ENCODE results near the gene EPB41L4A.

The EPB41L4A gene

DNA sequence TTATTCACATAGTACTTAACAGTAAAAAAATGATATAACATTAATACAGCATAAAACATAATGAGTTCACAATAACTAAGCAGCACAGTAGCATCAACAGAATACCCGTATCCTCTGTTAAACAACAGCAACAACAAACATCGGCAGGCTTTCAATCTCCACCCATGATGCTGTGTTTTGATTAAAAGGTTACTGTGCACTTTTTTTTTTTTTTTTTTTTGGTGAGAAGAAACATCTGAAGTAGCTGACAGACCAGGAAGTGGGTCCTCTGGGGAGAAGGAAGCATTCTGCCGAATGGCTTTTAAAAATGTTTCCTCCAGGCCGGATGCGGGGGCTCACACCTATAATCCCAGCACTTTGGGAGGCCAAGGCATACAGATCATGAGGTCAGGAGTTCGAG lies 282.3 kb downstream of the EPB41L4A start:
- no peak overlapping the region for H3K9ac ChIP-seq (ENCODE audit: low read length)
- H2AK5ac ChIP-seq (ENCODE audit: low read length, severe bottlenecking): no peak overlapping the region
- H3K27ac ChIP-seq (ENCODE audit: low read length, poor library complexity, severe bottlenecking): no peak overlapping the region
- no peak overlapping the region for H2BK5ac ChIP-seq (ENCODE audit: low read depth, low read length, poor library complexity, severe bottlenecking)
- H3K36me3 ChIP-seq (ENCODE audit: control insufficient read depth in 1 of 2, insufficient read depth in 2 of 2, low read depth in 1 of 2, low read length in 2 of 2): no peaks in the 10 kb centered on the region
- no peaks in the 10 kb centered on the region for H3K4me1 ChIP-seq (ENCODE audit: control insufficient read depth, insufficient read depth, low read depth, low read length)
- H2BK15ac ChIP-seq (ENCODE audit: low read depth, poor library complexity, severe bottlenecking): no peak overlapping the region
- H3K27me3 ChIP-seq (ENCODE audit: control insufficient read depth in 1 of 2, insufficient read depth in 1 of 2, low read length in 2 of 2): no peaks in the 10 kb centered on the region
- no peak overlapping the region for H3K4ac ChIP-seq (ENCODE audit: low read depth in 1 of 2, low read length in 2 of 2)
- WGBS: 62% methylated on average over 5 of the region's 6 CpGs
- no peak overlapping the region for H2BK12ac ChIP-seq (ENCODE audit: low read length in 2 of 2)
- H3K18ac ChIP-seq (ENCODE audit: low read depth in 1 of 2, low read length in 2 of 2): no peak overlapping the region
- no peak overlapping the region for H3K23ac ChIP-seq (ENCODE audit: low read length in 2 of 2)
- no peak for DNase-seq
- H3K14ac ChIP-seq (ENCODE audit: low read length in 2 of 2): no peak overlapping the region
- no peak overlapping the region for H3K4me3 ChIP-seq (ENCODE audit: insufficient read depth in 1 of 2, low read depth in 1 of 2, low read length in 2 of 2)
- no peak overlapping the region for H3K4me2 ChIP-seq (ENCODE audit: low read length, poor library complexity, severe bottlenecking)
- H2BK120ac ChIP-seq (ENCODE audit: low read depth, low read length): no peak overlapping the region
- no peak overlapping the region for H4K91ac ChIP-seq (ENCODE audit: low read length)
- H3K9me3 ChIP-seq (ENCODE audit: control insufficient read depth, low read length): no peaks in the 10 kb centered on the region
- H4K8ac ChIP-seq (ENCODE audit: low read length): no peak overlapping the region
- no peaks in the 10 kb centered on the region for H3K79me1 ChIP-seq (replicated peaks; ENCODE audit: low read length, poor library complexity, severe bottlenecking)
- no peak overlapping the region for H2AFZ ChIP-seq (ENCODE audit: low read depth, low read length)

DNA sequence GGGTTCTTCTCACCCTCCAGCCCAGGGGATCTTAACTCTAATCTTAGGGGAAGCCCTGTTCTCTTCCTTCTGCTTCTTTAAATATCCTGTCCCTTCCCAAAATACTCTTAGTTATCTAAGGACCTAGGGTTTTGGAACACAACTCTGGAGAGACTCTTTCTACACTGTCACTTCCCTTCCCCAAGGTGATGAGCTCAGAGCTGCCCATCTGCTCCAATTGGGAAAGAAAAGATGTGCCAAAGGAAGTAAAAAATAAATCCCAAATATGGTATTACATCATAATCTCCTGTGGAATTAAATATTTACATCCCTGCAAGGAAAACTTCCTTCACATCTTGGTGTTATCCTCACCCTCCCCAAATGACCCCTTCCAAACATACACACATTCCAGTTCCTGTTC lies 291.2 kb downstream of the EPB41L4A start:
- Histone ChIP-seq H4K8ac (ENCODE audit: low read length) (no peak overlapping the region), H2BK5ac (ENCODE audit: low read depth, low read length, poor library complexity, severe bottlenecking) (no peak overlapping the region), H3K27me3 (ENCODE audit: control insufficient read depth in 1 of 2, insufficient read depth in 1 of 2, low read length in 2 of 2) (no peaks in the 10 kb centered on the region), H3K36me3 (ENCODE audit: control insufficient read depth in 1 of 2, insufficient read depth in 2 of 2, low read depth in 1 of 2, low read length in 2 of 2) (no peaks in the 10 kb centered on the region), H3K9ac (ENCODE audit: low read length) (no peak overlapping the region), H3K23ac (ENCODE audit: low read length in 2 of 2) (no peak overlapping the region), H2AK5ac (ENCODE audit: low read length, severe bottlenecking) (no peak overlapping the region), H3K14ac (ENCODE audit: low read length in 2 of 2) (no peak overlapping the region), H2BK120ac (ENCODE audit: low read depth, low read length) (no peak overlapping the region), H3K79me1 (replicated peaks; ENCODE audit: low read length, poor library complexity, severe bottlenecking) (no peaks in the 10 kb centered on the region), H3K9me3 (ENCODE audit: control insufficient read depth, low read length) (no peaks in the 10 kb centered on the region), H2AFZ (ENCODE audit: low read depth, low read length) (no peak overlapping the region), H3K18ac (ENCODE audit: low read depth in 1 of 2, low read length in 2 of 2) (no peak overlapping the region), H3K27ac (ENCODE audit: low read length, poor library complexity, severe bottlenecking) (no peak overlapping the region), H2BK15ac (ENCODE audit: low read depth, poor library complexity, severe bottlenecking) (no peak overlapping the region), H3K4me2 (ENCODE audit: low read length, poor library complexity, severe bottlenecking) (no peak overlapping the region), H2BK12ac (ENCODE audit: low read length in 2 of 2) (no peak overlapping the region), H3K4me1 (ENCODE audit: control insufficient read depth, insufficient read depth, low read depth, low read length) (no peaks in the 10 kb centered on the region), H3K4me3 (ENCODE audit: insufficient read depth in 1 of 2, low read depth in 1 of 2, low read length in 2 of 2) (no peak overlapping the region), H4K91ac (ENCODE audit: low read length) (no peak overlapping the region), H3K4ac (ENCODE audit: low read depth in 1 of 2, low read length in 2 of 2) (no peak overlapping the region)
- DNase-seq: no peak

DNA sequence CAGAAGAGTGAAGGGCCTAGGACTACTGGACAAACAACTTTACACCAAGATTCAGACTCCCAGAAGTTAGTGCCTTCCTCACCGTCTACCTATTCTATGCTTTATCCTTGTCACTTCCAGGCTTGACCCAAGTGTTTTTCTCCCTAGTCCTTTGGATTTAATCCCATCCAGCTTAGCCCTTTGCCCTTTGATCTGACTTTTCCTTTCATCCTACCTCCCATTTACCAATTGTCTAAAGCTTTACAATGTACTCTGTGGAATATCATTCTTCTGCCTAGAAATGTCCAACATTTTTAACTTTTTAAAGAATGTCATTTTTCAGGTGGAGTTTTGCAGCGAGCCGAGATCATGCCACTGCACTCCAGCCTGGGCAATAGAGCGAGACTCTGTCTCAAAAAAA lies 292.1 kb downstream of the EPB41L4A start:
- H3K27ac ChIP-seq (ENCODE audit: low read length, poor library complexity, severe bottlenecking): no peak overlapping the region
- no peak overlapping the region for H3K4me3 ChIP-seq (ENCODE audit: insufficient read depth in 1 of 2, low read depth in 1 of 2, low read length in 2 of 2)
- H3K4ac ChIP-seq (ENCODE audit: low read depth in 1 of 2, low read length in 2 of 2): no peak overlapping the region
- H3K9ac ChIP-seq (ENCODE audit: low read length): no peak overlapping the region
- H2BK120ac ChIP-seq (ENCODE audit: low read depth, low read length): no peak overlapping the region
- no peak overlapping the region for H3K18ac ChIP-seq (ENCODE audit: low read depth in 1 of 2, low read length in 2 of 2)
- no peak overlapping the region for H2AFZ ChIP-seq (ENCODE audit: low read depth, low read length)
- H3K4me1 ChIP-seq (ENCODE audit: control insufficient read depth, insufficient read depth, low read depth, low read length): no peaks in the 10 kb centered on the region
- H3K79me1 ChIP-seq (replicated peaks; ENCODE audit: low read length, poor library complexity, severe bottlenecking): no peaks in the 10 kb centered on the region
- no peak overlapping the region for H2BK5ac ChIP-seq (ENCODE audit: low read depth, low read length, poor library complexity, severe bottlenecking)
- no peak overlapping the region for H4K8ac ChIP-seq (ENCODE audit: low read length)
- no peak overlapping the region for H2BK12ac ChIP-seq (ENCODE audit: low read length in 2 of 2)
- no peak overlapping the region for H3K23ac ChIP-seq (ENCODE audit: low read length in 2 of 2)
- no peak overlapping the region for H2AK5ac ChIP-seq (ENCODE audit: low read length, severe bottlenecking)
- no peak overlapping the region for H3K4me2 ChIP-seq (ENCODE audit: low read length, poor library complexity, severe bottlenecking)
- H2BK15ac ChIP-seq (ENCODE audit: low read depth, poor library complexity, severe bottlenecking): no peak overlapping the region
- no peaks in the 10 kb centered on the region for H3K36me3 ChIP-seq (ENCODE audit: control insufficient read depth in 1 of 2, insufficient read depth in 2 of 2, low read depth in 1 of 2, low read length in 2 of 2)
- H3K14ac ChIP-seq (ENCODE audit: low read length in 2 of 2): no peak overlapping the region
- WGBS: 79% methylated on average over 4 of the region's 4 CpGs
- no peak for DNase-seq
- no peak overlapping the region for H4K91ac ChIP-seq (ENCODE audit: low read length)
- no peaks in the 10 kb centered on the region for H3K27me3 ChIP-seq (ENCODE audit: control insufficient read depth in 1 of 2, insufficient read depth in 1 of 2, low read length in 2 of 2)
- H3K9me3 ChIP-seq (ENCODE audit: control insufficient read depth, low read length): no peaks in the 10 kb centered on the region

DNA sequence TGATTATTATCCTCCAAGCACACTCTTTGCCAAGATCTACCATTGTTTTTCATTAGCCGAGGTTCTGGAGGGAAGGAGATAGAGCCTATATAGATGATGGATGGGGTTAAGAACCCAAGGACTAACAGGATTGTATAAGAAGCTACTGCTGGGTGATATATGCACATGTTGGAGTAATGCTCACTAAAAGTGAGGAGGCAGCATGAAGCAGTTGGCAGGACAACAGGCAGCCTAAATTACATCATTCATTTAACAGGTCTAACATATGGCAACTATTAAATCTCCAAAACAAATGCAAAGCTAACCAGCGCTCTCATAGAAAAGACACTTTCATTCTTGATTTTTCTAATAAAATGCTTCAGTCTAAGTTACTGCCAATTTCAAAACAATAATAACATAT lies 293.2 kb downstream of the EPB41L4A start:
- Histone ChIP-seq H2AK5ac (ENCODE audit: low read length, severe bottlenecking) (no peak overlapping the region), H3K27me3 (ENCODE audit: control insufficient read depth in 1 of 2, insufficient read depth in 1 of 2, low read length in 2 of 2) (no peaks in the 10 kb centered on the region), H2BK15ac (ENCODE audit: low read depth, poor library complexity, severe bottlenecking) (no peak overlapping the region), H2BK120ac (ENCODE audit: low read depth, low read length) (no peak overlapping the region), H3K4me2 (ENCODE audit: low read length, poor library complexity, severe bottlenecking) (no peak overlapping the region), H4K91ac (ENCODE audit: low read length) (no peak overlapping the region), H3K4me1 (ENCODE audit: control insufficient read depth, insufficient read depth, low read depth, low read length) (no peaks in the 10 kb centered on the region), H3K23ac (ENCODE audit: low read length in 2 of 2) (no peak overlapping the region), H3K18ac (ENCODE audit: low read depth in 1 of 2, low read length in 2 of 2) (no peak overlapping the region), H3K14ac (ENCODE audit: low read length in 2 of 2) (no peak overlapping the region), H2AFZ (ENCODE audit: low read depth, low read length) (no peak overlapping the region), H3K4me3 (ENCODE audit: insufficient read depth in 1 of 2, low read depth in 1 of 2, low read length in 2 of 2) (no peak overlapping the region), H2BK5ac (ENCODE audit: low read depth, low read length, poor library complexity, severe bottlenecking) (no peak overlapping the region), H3K4ac (ENCODE audit: low read depth in 1 of 2, low read length in 2 of 2) (no peak overlapping the region), H3K79me1 (replicated peaks; ENCODE audit: low read length, poor library complexity, severe bottlenecking) (no peaks in the 10 kb centered on the region), H3K9me3 (ENCODE audit: control insufficient read depth, low read length) (peaks cover 2% of the 10 kb centered on the region), H3K9ac (ENCODE audit: low read length) (no peak overlapping the region), H4K8ac (ENCODE audit: low read length) (no peak overlapping the region), H3K36me3 (ENCODE audit: control insufficient read depth in 1 of 2, insufficient read depth in 2 of 2, low read depth in 1 of 2, low read length in 2 of 2) (no peaks in the 10 kb centered on the region), H3K27ac (ENCODE audit: low read length, poor library complexity, severe bottlenecking) (no peak overlapping the region), H2BK12ac (ENCODE audit: low read length in 2 of 2) (no peak overlapping the region)
- DNase-seq: no peak
- WGBS: 100% methylated on average over 2 of the region's 2 CpGs

Data from mesenchymal stem cell (in vitro differentiated cells and primary cell).